HS-27A (cell line): Measurements from ENCODE around the gene BCL2L1.

ENCODE experiments used
- DNase-seq: peaks from one replicate; pipeline ENCODE4 v3.0.0-alpha.2; 2012; ENCODE audit warnings: low read depth, missing footprints

Gene BCL2L1

GRCh38 chr20:31691646-31692275 is 30.9 kb downstream of the BCL2L1 start:
- DNase-seq: no peak

GRCh38 chr20:31690124-31690666 is 32.5 kb downstream of the BCL2L1 start:
- no peak for DNase-seq

GRCh38 chr20:31689141-31689540 is 33.5 kb downstream of the BCL2L1 start:
- no peak for DNase-seq

GRCh38 chr20:31687777-31688176 is 34.9 kb downstream of the BCL2L1 start:
- no peak for DNase-seq

- DNase-seq: no peak
These were observed 36.6 kb downstream of the BCL2L1 start for GRCh38 chr20:31685853-31686643.

- DNase-seq: no peak
These were observed 38.3 kb downstream of the BCL2L1 start for GRCh38 chr20:31684153-31685015.

GRCh38 chr20:31682927-31683326 is 39.7 kb downstream of the BCL2L1 start:
- DNase-seq: no peak

- DNase-seq: no peak
These were observed 40.3 kb downstream of the BCL2L1 start for GRCh38 chr20:31682352-31682751.

GRCh38 chr20:31681769-31682168 is 40.9 kb downstream of the BCL2L1 start:
- DNase-seq: no peak

- no peak for DNase-seq
These were observed 41.4 kb downstream of the BCL2L1 start for GRCh38 chr20:31681128-31681727.

- DNase-seq: no peak
These were observed 42.2 kb downstream of the BCL2L1 start for GRCh38 chr20:31680286-31681127.

GRCh38 chr20:31679357-31680285 is 43.0 kb downstream of the BCL2L1 start:
- DNase-seq: no peak

- peak; percentile 63 for DNase-seq
These were observed 44.0 kb downstream of the BCL2L1 start for GRCh38 chr20:31678389-31679356.

- DNase-seq: no peak
These were observed 45.0 kb downstream of the BCL2L1 start for GRCh38 chr20:31677553-31678260.

- no peak for DNase-seq
These were observed 46.1 kb downstream of the BCL2L1 start for GRCh38 chr20:31676609-31676989.

- no peak for DNase-seq
These were observed 46.6 kb downstream of the BCL2L1 start for GRCh38 chr20:31675828-31676608.
